LNCaP clone FGC (cell line): ENCODE measurements around the gene IL21R.

ENCODE experiments used
- DNase-seq: peaks from one replicate; pipeline ENCODE4 v3.0.0-alpha.2; 2011; ENCODE audit warnings: low read depth
- H3K4me3 ChIP-seq: 2 replicates; pipeline ENCODE4 v1.5.1; 2011; ENCODE audit warnings: mild to moderate bottlenecking, low read depth, low read length, control low read depth
- CTCF ChIP-seq: IDR thresholded peaks from 2 replicates; pipeline ENCODE4 v1.5.1; 2012; ENCODE audit warnings: mild to moderate bottlenecking; ENCODE audit not compliant: control insufficient read depth, insufficient read depth; ENCODE audit errors: extremely low read depth

The IL21R gene

GRCh38 chr16:27427538-27427937, 25.6 kb downstream of the IL21R start:
- H3K4me3 ChIP-seq: no peak overlapping the region
- no peak for TF ChIP-seq CTCF

DNA sequence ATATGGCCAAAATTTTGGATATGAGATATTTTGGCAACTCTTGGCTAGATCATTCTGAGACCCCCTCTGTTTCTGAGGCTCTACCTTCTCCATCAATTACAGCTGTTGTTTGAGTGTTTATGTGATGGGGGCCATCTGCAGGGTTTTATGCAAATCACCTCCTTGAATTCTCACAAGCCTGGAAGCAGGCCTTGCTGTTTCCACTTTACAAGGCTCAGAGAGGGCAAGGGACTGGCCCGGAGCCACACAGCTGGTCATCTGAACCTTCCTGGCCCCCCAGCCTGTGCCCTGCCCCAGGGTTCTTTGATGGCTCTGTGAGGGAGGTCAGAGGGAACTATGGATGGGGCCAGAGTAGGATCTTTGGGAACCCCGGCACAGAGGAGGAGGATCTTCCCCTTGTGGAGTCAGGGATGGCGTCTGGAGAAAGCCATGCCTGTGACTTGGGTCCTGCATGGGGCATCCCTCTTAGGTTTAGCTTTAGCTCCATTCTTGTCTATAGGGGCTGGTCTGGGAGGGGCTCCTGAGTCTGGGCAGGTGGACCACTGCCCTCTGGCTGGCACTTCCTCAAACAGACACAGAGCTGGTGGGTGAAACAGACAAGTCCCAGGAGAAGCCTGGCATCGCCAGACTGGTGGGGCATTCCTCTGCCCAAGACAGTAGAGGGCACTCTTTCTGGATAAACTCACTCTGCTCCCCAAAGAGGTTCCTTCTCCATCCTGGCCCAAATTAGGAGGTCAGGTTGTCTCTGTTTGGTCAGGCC, 26.2 kb downstream of the IL21R start:
- TF ChIP-seq CTCF: no peak
- DNase-seq: no peak
- no peak overlapping the region for H3K4me3 ChIP-seq

More at GRCh38 chr16:27427538-27427937, 25.6 kb downstream of the IL21R start:
- no peak for DNase-seq

DNA sequence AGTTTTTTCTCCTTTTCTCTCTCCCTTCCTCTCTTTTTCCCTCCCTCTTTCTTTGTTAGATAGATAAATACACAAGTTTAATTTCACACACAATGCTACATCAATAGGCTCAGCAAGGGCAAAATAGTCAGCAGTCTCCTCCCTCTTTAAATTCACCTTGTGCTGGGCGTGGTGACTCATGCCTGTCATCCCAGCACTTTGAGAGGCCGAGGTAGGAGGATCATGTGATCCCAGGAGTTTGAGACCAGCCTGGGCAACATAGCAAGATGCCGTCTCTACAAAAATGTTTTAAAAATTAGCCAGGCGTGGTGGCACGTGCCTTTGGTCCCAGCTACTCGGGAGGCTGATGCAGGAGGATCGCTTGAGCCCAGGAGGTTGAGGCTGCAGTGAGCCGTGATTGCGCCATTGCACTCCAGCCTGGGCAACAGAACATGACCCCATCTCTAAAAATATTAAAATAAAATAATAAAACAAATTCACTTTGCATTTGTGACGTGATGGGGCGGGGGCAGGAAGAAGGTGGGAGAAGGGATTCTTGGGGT, 27.4 kb downstream of the IL21R start:
- no peak for TF ChIP-seq CTCF
- DNase-seq: no peak
- no peak overlapping the region for H3K4me3 ChIP-seq

DNA sequence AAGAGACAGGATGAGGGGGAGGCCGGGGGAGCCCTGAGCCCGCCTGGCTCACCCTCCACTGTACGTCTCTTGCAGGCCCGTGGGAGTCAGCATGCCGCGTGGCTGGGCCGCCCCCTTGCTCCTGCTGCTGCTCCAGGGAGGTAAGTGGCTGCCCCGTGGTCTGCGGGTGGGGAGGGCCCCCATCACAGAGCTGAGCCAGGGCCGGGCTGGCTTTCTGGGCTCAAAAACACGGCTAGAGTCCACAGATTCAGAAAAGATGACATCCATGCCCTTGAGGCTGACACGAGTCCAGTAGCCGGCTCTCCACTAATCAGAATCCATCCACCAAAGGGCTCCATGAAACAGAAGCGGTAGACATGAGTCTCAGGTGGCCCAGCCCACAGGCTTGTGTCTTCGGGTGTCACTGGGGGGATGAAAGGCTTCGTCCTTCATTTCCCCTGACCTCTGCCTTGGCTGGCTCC, 28.0 kb downstream of the IL21R start:
- TF ChIP-seq CTCF: no peak
- H3K4me3 ChIP-seq: no peak overlapping the region
- DNase-seq: no peak

- no peak overlapping the region for H3K4me3 ChIP-seq
- DNase-seq: no peak
- no peak for TF ChIP-seq CTCF
Measured at GRCh38 chr16:27430512-27430911, 28.5 kb downstream of the IL21R start.

- no peak for TF ChIP-seq CTCF
- no peak overlapping the region for H3K4me3 ChIP-seq
- no peak for DNase-seq
Measured at GRCh38 chr16:27430923-27431484, 29.0 kb downstream of the IL21R start.
